Measurements from ENCODE around the gene IL11.
A peak's percentile ranks its signal among the peaks of the same experiment; 100 is the strongest.

Gene IL11

GRCh38 chr19:55373993-55374757 lies 3.9 kb upstream of the IL11 start:
- Mint-ChIP-seq H3K36me3 (ENCODE audit: low read depth) (no peaks in the 10 kb centered on the region), H3K27ac (peak overlapping the region; percentile 21 to 81 (median 46)), H3K9me3 (no peaks in the 10 kb centered on the region), H3K27me3 (ENCODE audit: low read depth) (peaks cover 38% of the 10 kb centered on the region), H3K4me3 (peak overlapping the region in 2 of 3 experiments; percentile 10 to 12), H3K4me1 (peaks cover 24% of the 10 kb centered on the region)
- TF ChIP-seq CTCF (IDR thresholded peaks at IDR 0.05; ENCODE audit: unreplicated experiment in 3 of 3) = no peak

- peak overlapping the region in 2 of 3 experiments; percentile 10 to 12 for H3K4me3 Mint-ChIP-seq
- H3K27me3 Mint-ChIP-seq (ENCODE audit: low read depth) = peaks cover 43% of the 10 kb centered on the region
- H3K27ac Mint-ChIP-seq = peak overlapping the region; percentile 21 to 81 (median 46)
- no peak for TF ChIP-seq CTCF (IDR thresholded peaks at IDR 0.05; ENCODE audit: unreplicated experiment in 3 of 3)
- peaks cover 19% of the 10 kb centered on the region for H3K4me1 Mint-ChIP-seq
- H3K9me3 Mint-ChIP-seq = no peaks in the 10 kb centered on the region
- no peaks in the 10 kb centered on the region for H3K36me3 Mint-ChIP-seq (ENCODE audit: low read depth)
Measured at GRCh38 chr19:55373306-55373992, 3.2 kb upstream of the IL11 start.

DNA sequence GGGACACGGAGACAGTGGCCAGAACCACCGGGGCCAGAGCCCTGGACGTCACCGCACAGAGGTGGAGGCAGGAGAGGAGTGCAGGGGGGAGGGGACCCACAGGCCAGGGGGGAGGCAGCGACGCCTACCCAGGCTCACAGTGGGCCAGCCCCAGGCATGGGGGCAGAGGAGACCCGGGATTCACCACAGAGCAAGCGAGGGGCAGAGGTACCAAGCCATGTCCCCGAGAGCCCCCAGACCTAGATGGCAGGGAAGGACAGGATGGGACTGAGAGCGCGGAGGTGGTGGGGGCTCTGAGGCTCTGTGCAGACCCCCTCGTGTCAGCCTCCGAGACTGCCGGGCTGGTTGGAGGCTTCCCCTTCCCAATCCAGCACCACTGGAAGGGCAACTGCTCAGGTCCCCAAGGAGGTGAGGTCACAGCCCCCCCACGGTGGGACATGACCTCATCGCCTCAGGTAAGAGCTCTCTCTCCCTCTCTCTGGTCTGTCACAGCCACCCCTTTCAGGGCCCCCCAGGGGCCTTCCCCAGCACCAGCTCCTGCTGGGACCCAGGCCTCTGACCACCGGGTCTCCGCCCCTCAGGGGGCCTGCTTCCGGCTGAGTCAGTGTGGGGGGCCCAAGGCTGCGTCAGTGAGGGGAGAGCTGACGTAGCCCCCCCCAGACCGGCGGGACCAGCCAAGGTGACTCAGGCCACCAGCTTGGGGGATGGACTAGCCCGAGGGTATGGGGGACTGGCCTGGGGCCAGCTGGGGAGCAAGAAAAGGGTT lies 2.2 kb upstream of the IL11 start:
- H3K4me3 Mint-ChIP-seq = peak overlapping the region in 2 of 3 experiments; percentile 3 to 8
- H3K27ac Mint-ChIP-seq = peak overlapping the region in 1 of 3 experiments; percentile 21
- H3K36me3 Mint-ChIP-seq (ENCODE audit: low read depth) = no peaks in the 10 kb centered on the region
- no peak for TF ChIP-seq CTCF (IDR thresholded peaks at IDR 0.05; ENCODE audit: unreplicated experiment in 3 of 3)
- peaks cover 43% of the 10 kb centered on the region for H3K27me3 Mint-ChIP-seq (ENCODE audit: low read depth)
- peaks cover 19% of the 10 kb centered on the region for H3K4me1 Mint-ChIP-seq
- no peaks in the 10 kb centered on the region for H3K9me3 Mint-ChIP-seq

DNA sequence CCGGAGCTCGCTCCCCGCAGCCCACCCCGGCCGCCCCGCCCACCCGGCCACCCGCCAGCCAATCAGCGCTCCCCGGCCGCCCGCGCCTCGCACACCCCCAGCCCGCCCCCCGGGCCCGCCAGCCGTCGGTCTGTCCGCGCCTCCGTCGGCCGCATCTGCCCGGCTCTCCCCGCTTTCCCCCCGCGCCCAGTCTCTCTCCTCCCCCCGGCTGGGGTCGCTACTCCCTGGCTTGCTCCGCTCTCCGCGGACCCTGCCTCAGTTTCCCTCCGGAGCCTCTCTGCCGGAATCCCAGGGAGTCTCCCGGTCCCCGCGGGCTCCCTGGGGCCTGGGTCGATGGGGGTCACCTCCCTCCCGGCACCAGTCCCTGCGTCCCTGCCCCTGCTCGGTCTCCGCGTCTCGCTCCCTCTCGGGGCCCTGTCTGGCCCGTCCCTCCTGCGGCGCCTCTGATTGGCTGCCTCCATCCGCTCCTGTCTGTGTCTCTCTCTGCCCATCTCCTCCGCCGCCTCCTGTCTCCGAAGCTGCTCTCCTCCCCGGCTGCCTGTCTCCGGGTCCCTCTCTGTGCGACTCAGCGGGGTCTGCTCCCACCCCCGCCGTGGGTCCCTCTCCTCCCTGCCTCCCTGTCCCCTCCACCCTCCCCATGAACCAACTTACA lies 484 bp downstream of the IL11 start:
- Mint-ChIP-seq H3K4me1 (peaks cover 13% of the 10 kb centered on the region), H3K27me3 (ENCODE audit: low read depth) (peaks cover 44% of the 10 kb centered on the region), H3K9me3 (no peaks in the 10 kb centered on the region), H3K4me3 (peak overlapping the region; percentile 75 to 84 (median 83)), H3K36me3 (ENCODE audit: low read depth) (no peaks in the 10 kb centered on the region), H3K27ac (no peak overlapping the region)
- TF ChIP-seq CTCF (IDR thresholded peaks at IDR 0.05; ENCODE audit: unreplicated experiment in 3 of 3) = no peak

DNA sequence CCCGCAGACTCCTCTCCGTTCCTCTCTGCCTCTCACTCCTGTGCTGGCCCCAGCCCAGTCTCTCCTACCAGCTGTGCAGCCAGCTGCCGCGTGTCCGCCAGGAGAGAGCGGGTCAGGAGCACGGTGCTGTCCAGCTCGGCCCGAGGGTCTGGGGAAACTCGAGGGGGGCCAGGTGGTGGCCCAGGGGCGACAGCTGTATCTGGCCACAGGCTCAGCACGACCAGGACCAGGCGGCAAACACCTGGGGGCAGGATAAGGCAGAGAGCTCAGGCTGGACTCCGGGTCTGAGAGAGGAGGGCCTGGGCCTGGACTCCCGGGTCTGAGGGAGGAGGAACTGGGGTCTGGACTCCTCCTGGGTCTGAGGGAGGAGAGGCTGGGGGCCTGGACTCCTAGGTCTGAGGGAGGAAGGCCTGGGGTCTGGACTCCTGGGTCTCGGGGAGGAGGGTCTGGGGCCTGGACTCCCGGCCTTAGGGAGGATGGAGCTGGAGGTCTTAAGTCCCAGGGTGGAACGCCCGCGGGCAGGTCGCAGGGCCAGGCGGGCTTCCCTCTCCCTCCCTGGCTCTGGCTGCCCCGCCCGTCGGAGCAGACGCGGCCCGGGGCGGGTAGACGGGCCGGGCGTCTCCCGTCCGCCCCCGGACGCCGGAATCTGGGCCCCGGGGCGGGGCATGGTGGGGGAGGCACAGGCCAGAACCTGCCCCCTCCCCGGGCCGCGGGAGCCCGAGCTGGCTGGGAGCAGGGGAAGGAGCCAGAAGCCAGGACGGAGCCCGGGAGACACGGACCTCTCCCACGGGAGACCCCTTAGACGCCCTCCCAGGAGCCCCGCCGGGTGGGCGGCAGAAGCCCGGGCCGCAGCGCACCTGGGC lies 1.3 kb downstream of the IL11 start:
- no peak for TF ChIP-seq CTCF (IDR thresholded peaks at IDR 0.05; ENCODE audit: unreplicated experiment in 3 of 3)
- no peaks in the 10 kb centered on the region for H3K36me3 Mint-ChIP-seq (ENCODE audit: low read depth)
- no peak overlapping the region for H3K27ac Mint-ChIP-seq
- H3K9me3 Mint-ChIP-seq = no peaks in the 10 kb centered on the region
- peaks cover 12% of the 10 kb centered on the region for H3K4me1 Mint-ChIP-seq
- peak overlapping the region in 2 of 3 experiments; percentile 14 to 52 for H3K4me3 Mint-ChIP-seq
- peaks cover 43% of the 10 kb centered on the region for H3K27me3 Mint-ChIP-seq (ENCODE audit: low read depth)

Data from nephron (organoid).